ENCODE measurements around the gene NOL4L. TPM values are rescaled to one million over a fixed set of nuclear protein-coding genes. Genes with fewer than 3 reads are reported as not detected.

The NOL4L gene
- total and polyA plus RNA-seq, 2 donors (not counting 3 experiments of a cell fraction or from before 2014, with no cell fraction given) = 55.2 to 79.6 TPM

GRCh38 chr20:32532246-32532645 lies 52.9 kb downstream of the NOL4L start:
- BruUV-seq (replicated peaks) = no TSS peak
- intact Hi-C loops (cut with micrococcal nuclease) = no loop called here
- peaks cover 0 to 6% of the 10 kb centered on the region in 2 experiments for H3K27me3 ChIP-seq (ENCODE audit: control insufficient read depth in 2 of 2, insufficient read depth in 2 of 2, low read length in 2 of 2)
- FAIRE-seq (no peak), DNase-seq (ENCODE audit: low read depth, low spot score) (no peak)
- dilution Hi-C loops (cut with MboI; ENCODE audit: extremely low pct_ligation_motif_present, low sequenced_read_pairs) = no loop called here
- H3K27ac ChIP-seq (ENCODE audit: insufficient read depth, low read depth, low read length) = no peak overlapping the region
- TF ChIP-seq MYC (IDR thresholded peaks at IDR 0.05; ENCODE audit: low read depth, low read length) (no peak), EZH2 (IDR thresholded peaks at IDR 0.05; ENCODE audit: borderline replicate concordance, low read depth, low read length, severe bottlenecking) (no peak), JUN (IDR thresholded peaks at IDR 0.05; ENCODE audit: borderline replicate concordance, insufficient read depth, insufficient read length, low read depth) (no peak), MAX (IDR thresholded peaks at IDR 0.05; ENCODE audit: insufficient read depth, insufficient read length) (no peak), FOS (IDR thresholded peaks at IDR 0.05; ENCODE audit: borderline replicate concordance, insufficient read depth, low read length) (no peak)
- POLR2A ChIA-PET = no interaction called here
- H3K9me3 ChIP-seq (replicated peaks; ENCODE audit: control insufficient read depth, insufficient read depth, low read length) = no peaks in the 10 kb centered on the region
- H3K4me3 ChIP-seq (replicated peaks in 1 of 3; ENCODE audit: insufficient read depth in 1 of 3, low read depth in 1 of 3, low read length in 3 of 3) = no peak overlapping the region
- H3K4me2 ChIP-seq (ENCODE audit: insufficient read depth, low read length) = no peak overlapping the region
- H3K79me2 ChIP-seq (ENCODE audit: control insufficient read depth, insufficient read depth, low read length) = no peaks in the 10 kb centered on the region
- H2AFZ ChIP-seq (ENCODE audit: low read depth, low read length) = no peak overlapping the region
- peaks cover 3% of the 10 kb centered on the region for H3K4me1 ChIP-seq (ENCODE audit: control insufficient read depth, extremely low read depth, insufficient read depth, low read length)
- H3K9ac ChIP-seq (replicated peaks; ENCODE audit: extremely low read depth, insufficient read depth, low read length) = no peak overlapping the region
- H3K9me1 ChIP-seq (replicated peaks; ENCODE audit: control insufficient read depth, extremely low read depth, insufficient read depth, low read length) = no peaks in the 10 kb centered on the region
- no peaks in the 10 kb centered on the region for H3K36me3 ChIP-seq (ENCODE audit: control insufficient read depth in 2 of 2, extremely low read depth in 1 of 2, insufficient read depth in 2 of 2, low read length in 2 of 2)
- no peaks in the 10 kb centered on the region for H4K20me1 ChIP-seq (replicated peaks; ENCODE audit: control insufficient read depth, extremely low read depth, insufficient read depth, low read length)
- CTCF ChIA-PET = interaction anchor here (1.0 to 2.7 kb wide), 2 partner anchors 9 to 14 kb away, joined by 4 to 15 read pairs; no protein-coding TSS in a partner anchor

GRCh38 chr20:32528905-32529670 lies 56.0 kb downstream of the NOL4L start:
- CTCF ChIA-PET = interaction anchor here (1.2 to 2.9 kb wide), 2 partner anchors 124 to 125 kb away, joined by 3 to 17 read pairs; no protein-coding TSS in a partner anchor
- FAIRE-seq = no peak
- no peak overlapping the region for H2AFZ ChIP-seq (ENCODE audit: low read depth, low read length)
- H3K36me3 ChIP-seq (ENCODE audit: control insufficient read depth in 2 of 2, extremely low read depth in 1 of 2, insufficient read depth in 2 of 2, low read length in 2 of 2) = no peaks in the 10 kb centered on the region
- no peaks in the 10 kb centered on the region for H3K9me3 ChIP-seq (replicated peaks; ENCODE audit: control insufficient read depth, insufficient read depth, low read length)
- peaks cover 0 to 6% of the 10 kb centered on the region in 2 experiments for H3K27me3 ChIP-seq (ENCODE audit: control insufficient read depth in 2 of 2, insufficient read depth in 2 of 2, low read length in 2 of 2)
- dilution Hi-C loops (cut with MboI; ENCODE audit: extremely low pct_ligation_motif_present, low sequenced_read_pairs) = no loop called here
- H3K4me3 ChIP-seq (replicated peaks in 1 of 3; ENCODE audit: insufficient read depth in 1 of 3, low read depth in 1 of 3, low read length in 3 of 3) = no peak overlapping the region
- H3K9me1 ChIP-seq (replicated peaks; ENCODE audit: control insufficient read depth, extremely low read depth, insufficient read depth, low read length) = no peaks in the 10 kb centered on the region
- H3K4me1 ChIP-seq (ENCODE audit: control insufficient read depth, extremely low read depth, insufficient read depth, low read length) = no peaks in the 10 kb centered on the region
- no TSS peak for BruUV-seq (replicated peaks)
- no peak for TF ChIP-seq MYC (IDR thresholded peaks at IDR 0.05; ENCODE audit: low read depth, low read length)
- TF ChIP-seq FOS (IDR thresholded peaks at IDR 0.05; ENCODE audit: borderline replicate concordance, insufficient read depth, low read length) = no peak
- no peak overlapping the region for H3K9ac ChIP-seq (replicated peaks; ENCODE audit: extremely low read depth, insufficient read depth, low read length)
- H3K79me2 ChIP-seq (ENCODE audit: control insufficient read depth, insufficient read depth, low read length) = no peaks in the 10 kb centered on the region
- H3K4me2 ChIP-seq (ENCODE audit: insufficient read depth, low read length) = no peak overlapping the region
- no peak overlapping the region for H3K27ac ChIP-seq (ENCODE audit: insufficient read depth, low read depth, low read length)
- no peaks in the 10 kb centered on the region for H4K20me1 ChIP-seq (replicated peaks; ENCODE audit: control insufficient read depth, extremely low read depth, insufficient read depth, low read length)
- DNase-seq (ENCODE audit: low read depth, low spot score) = no peak
- intact Hi-C loops (cut with micrococcal nuclease) = no loop called here
- POLR2A ChIA-PET = no interaction called here

Measured in endothelial cell of umbilical vein (primary cell).